HepG2 (cell line): ENCODE measurements around the gene ODC1. TPM values are rescaled to one million over a fixed set of nuclear protein-coding genes. Genes with fewer than 3 reads are reported as not detected.

Experiments
- CCDC6 ChIP-seq: sonication (generic); formaldehyde crosslinking; IDR thresholded peaks from 2 replicates; pipeline ENCODE4 v1.8.1; 2022; ENCODE audit warnings: mild to moderate bottlenecking, missing genetic modification reagents, moderate library complexity
- ERF ChIP-seq: IDR thresholded peaks from 2 replicates; pipeline ENCODE4 v1.6.1; 2018; ENCODE audit warnings: missing biosample characterization, missing genetic modification reagents
- FLYWCH1 ChIP-seq: sonication (generic); formaldehyde crosslinking; IDR thresholded peaks from 2 replicates; pipeline ENCODE4 v1.8.1; 2023; ENCODE audit warnings: mild to moderate bottlenecking, missing genetic modification reagents
- HMG20B ChIP-seq: conservative IDR thresholded peaks from 2 replicates; pipeline ENCODE4 v1.6.1; 2016; ENCODE audit warnings: missing genetic modification reagents, missing compliant biosample characterization
- HNRNPH1 ChIP-seq: fragments of 200-400 bp; formaldehyde crosslinking; optimal IDR thresholded peaks from 2 replicates; pipeline ENCODE3; 2017; ENCODE audit warnings: mild to moderate bottlenecking, low read depth, low read length
- IRF2 ChIP-seq: IDR thresholded peaks from 2 replicates; pipeline ENCODE4 v1.6.1; 2018; ENCODE audit warnings: missing genetic modification reagents, missing compliant biosample characterization
- KDM2A ChIP-seq: sonication (generic); formaldehyde crosslinking; IDR thresholded peaks from 2 replicates; pipeline ENCODE4 v1.4.0; 2020; ENCODE audit warnings: low read depth, missing genetic modification reagents, borderline replicate concordance
- KDM4B ChIP-seq: sonication (generic); formaldehyde crosslinking; IDR thresholded peaks from 2 replicates; pipeline ENCODE4 v1.4.0; 2020; ENCODE audit warnings: missing genetic modification reagents
- NCOA5 ChIP-seq: sonication (generic); formaldehyde crosslinking; IDR thresholded peaks from 2 replicates; pipeline ENCODE4 v1.4.0; 2020; ENCODE audit warnings: missing genetic modification reagents
- PBX3 ChIP-seq: sonication (generic); formaldehyde crosslinking; IDR thresholded peaks from 2 replicates; pipeline ENCODE4 v1.8.1; 2023; ENCODE audit warnings: missing genetic modification reagents, inconsistent platforms, borderline replicate concordance
- RBAK ChIP-seq: sonication (generic); formaldehyde crosslinking; IDR thresholded peaks from 2 replicates; pipeline ENCODE4 v1.5.1; 2020; ENCODE audit warnings: mild to moderate bottlenecking, missing genetic modification reagents
- RXRA ChIP-seq: sonication (generic); formaldehyde crosslinking; IDR thresholded peaks from 2 replicates; pipeline ENCODE4 v1.5.1; 2020; ENCODE audit warnings: missing genetic modification reagents
- SAFB2 ChIP-seq: sonication (generic); formaldehyde crosslinking; IDR thresholded peaks from 2 replicates; pipeline ENCODE4 v1.5.1; 2020; ENCODE audit warnings: missing genetic modification reagents, low read depth, mild to moderate bottlenecking, borderline replicate concordance
- SALL2 ChIP-seq: sonication (generic); formaldehyde crosslinking; IDR thresholded peaks from 2 replicates; pipeline ENCODE4 v1.8.1; 2023; ENCODE audit warnings: mild to moderate bottlenecking, missing genetic modification reagents, inconsistent platforms
- SOX5 ChIP-seq: IDR thresholded peaks from 2 replicates; pipeline ENCODE4 v1.6.1; 2016; ENCODE audit warnings: borderline replicate concordance
- SPEN ChIP-seq: sonication (generic); formaldehyde crosslinking; IDR thresholded peaks from 2 replicates; pipeline ENCODE4 v1.5.1; 2020; ENCODE audit warnings: low read depth, mild to moderate bottlenecking, missing genetic modification reagents
- TAF15 ChIP-seq: fragments of 200-400 bp; formaldehyde crosslinking; IDR thresholded peaks from one replicate; pipeline ENCODE4 v1.6.1; 2018; ENCODE audit warnings: mild to moderate bottlenecking, low read depth, low read length; ENCODE audit not compliant: poor library complexity, severe bottlenecking
- THRA ChIP-seq: sonication (generic); formaldehyde crosslinking; IDR thresholded peaks from 2 replicates; pipeline ENCODE4 v1.4.0; 2020; ENCODE audit warnings: missing genetic modification reagents, borderline replicate concordance
- TMF1 ChIP-seq: sonication (generic); formaldehyde crosslinking; IDR thresholded peaks from 2 replicates; pipeline ENCODE4 v1.8.1; 2022; ENCODE audit warnings: low read depth, missing genetic modification reagents
- ZGPAT ChIP-seq: IDR thresholded peaks from 2 replicates; pipeline ENCODE4 v1.6.1; 2016; ENCODE audit warnings: mild to moderate bottlenecking
- ZNF253 ChIP-seq: sonication (generic); formaldehyde crosslinking; IDR thresholded peaks from 2 replicates; pipeline ENCODE4 v1.8.0; 2022; ENCODE audit warnings: mild to moderate bottlenecking, missing genetic modification reagents, borderline replicate concordance
- ZNF33A ChIP-seq: sonication (generic); formaldehyde crosslinking; IDR thresholded peaks from 2 replicates; pipeline ENCODE4 v1.5.1; 2020; ENCODE audit warnings: missing genetic modification reagents, mild to moderate bottlenecking, moderate library complexity, borderline replicate concordance
- ZNF432 ChIP-seq: sonication (generic); formaldehyde crosslinking; IDR thresholded peaks from 2 replicates; pipeline ENCODE4 v1.5.0; 2020; ENCODE audit warnings: missing genetic modification reagents, mild to moderate bottlenecking, borderline replicate concordance
- ZNF605 ChIP-seq: sonication (generic); formaldehyde crosslinking; IDR thresholded peaks from 2 replicates; pipeline ENCODE4 v1.8.0; 2022; ENCODE audit warnings: mild to moderate bottlenecking, missing genetic modification reagents
- ZNF644 ChIP-seq: IDR thresholded peaks from 2 replicates; pipeline ENCODE4 v1.6.1; 2016; ENCODE audit warnings: low read depth
- ZNF674 ChIP-seq: sonication (generic); formaldehyde crosslinking; IDR thresholded peaks from 2 replicates; pipeline ENCODE4 v1.5.0; 2020; ENCODE audit warnings: low read depth, mild to moderate bottlenecking, missing genetic modification reagents
- ZNF691 ChIP-seq: sonication (generic); formaldehyde crosslinking; IDR thresholded peaks from 2 replicates; pipeline ENCODE4 v1.4.0; 2020; ENCODE audit warnings: missing genetic modification reagents, low read depth, mild to moderate bottlenecking, borderline replicate concordance
- ZNF883 ChIP-seq: sonication (generic); formaldehyde crosslinking; IDR thresholded peaks from 2 replicates; pipeline ENCODE4 v1.5.1; 2020; ENCODE audit warnings: mild to moderate bottlenecking, missing genetic modification reagents; ENCODE audit errors: not compliant biosample characterization
- polyA plus RNA-seq, 8 experiments: library from polyadenylated mRNA; depleted of rRNA in 3 of 8; stranded (reverse) in 7 of 8; unstranded in 1 of 8; fragments of >200 nt; fragmentation: Illumina TruSeq in 4 of 8; extraction: Trizol in 4 of 8; gene quantifications; 2 replicates each; pipeline versions ENCODE4 v1.2.1 to v1.2.3, GENCODE V29; 2011 to 2016; ENCODE audit warnings: low read depth in 4 of 8, missing spikeins in 1 of 8, mixed read lengths in 1 of 8; ENCODE audit not compliant: insufficient read depth in 1 of 8
- total RNA-seq, 5 experiments: library from RNA; depleted of rRNA; stranded (reverse); fragments of >200 nt; fragmentation: Illumina TruSeq; extraction: Trizol; gene quantifications; 2 replicates each; pipeline ENCODE4 v1.2.3, GENCODE V29; 2016; ENCODE audit warnings: low read depth in 1 of 5

ODC1 gene
- total and polyA plus RNA-seq, 2 of the 13 experiments (the other 11 are each of a cell fraction or from before 2014, with no cell fraction given), result 142 to 371 TPM

- TF ChIP-seq TMF1 (CRISPR knock-in tag), result no peak
- TF ChIP-seq ZNF691 (CRISPR knock-in tag), result peak; percentile 25; the same call in 1 of the 2 replicates
- TF ChIP-seq THRA (CRISPR knock-in tag), result no peak; the same call in 1 of the 2 replicates
- peak; percentile 77 for TF ChIP-seq ZGPAT
- TF ChIP-seq NCOA5 (CRISPR knock-in tag), result no peak
- no peak for TF ChIP-seq ZNF432
- TF ChIP-seq ZNF644 (CRISPR knock-in tag), result peak; percentile 74
- TF ChIP-seq ZNF253 (CRISPR knock-in tag), result no peak
- no peak for TF ChIP-seq ZNF883 (CRISPR knock-in tag)
- TF ChIP-seq HNRNPH1, result no peak
- 0 out of 2 replicates have a peak, but pooled peaks have one; percentile 36 for TF ChIP-seq SPEN
- no peak for TF ChIP-seq FLYWCH1 (CRISPR knock-in tag)
- TF ChIP-seq SAFB2 (CRISPR knock-in tag), result no peak
- peak; percentile 36; the same call in 1 of the 2 replicates for TF ChIP-seq RXRA
- no peak for TF ChIP-seq CCDC6
- no peak for TF ChIP-seq TAF15
- TF ChIP-seq SOX5 (CRISPR knock-in tag), result peak; percentile 62; the same call in 1 of the 2 replicates
- no peak for TF ChIP-seq HMG20B
- TF ChIP-seq RBAK (CRISPR knock-in tag), result no peak
- no peak for TF ChIP-seq SALL2 (CRISPR knock-in tag)
- TF ChIP-seq ZNF605 (CRISPR knock-in tag), result no peak; the same call in 1 of the 2 replicates
- no peak for TF ChIP-seq ZNF674
- TF ChIP-seq IRF2 (CRISPR knock-in tag), result no peak
- no peak for TF ChIP-seq PBX3 (CRISPR knock-in tag)
- TF ChIP-seq KDM2A, result peak; percentile 51; the same call in 1 of the 2 replicates
- no peak for TF ChIP-seq KDM4B (CRISPR knock-in tag)
- TF ChIP-seq ERF (CRISPR knock-in tag), result no peak
- peak; percentile 71; the same call in 1 of the 2 replicates for TF ChIP-seq ZNF33A
Measured at GRCh38 chr2:10452312-10452711, 4.2 kb upstream of the ODC1 start (continued).
